Measurements from ENCODE around the gene FZD10.

- TF ChIP-seq CTCF (IDR thresholded peaks at IDR 0.05 in 8 of 11, conservative IDR thresholded peaks at IDR 0.05 in 3 of 11) (no peak), POLR2AphosphoS5 (IDR thresholded peaks at IDR 0.05) (no peak), POLR2A (IDR thresholded peaks at IDR 0.05) (no peak)
These were observed 23.5 kb downstream of the FZD10 start for GRCh38 chr12:130185455-130186391.

Data from spleen (tissue), 7 donors.